GM04504 (cell line): ENCODE results near the gene GSTP1.
"Not testable (repeated sequence)": the region's sequence is repeated elsewhere in the genome, so short reads cannot be mapped to it uniquely, and the experiment has no call there.

Experiments
- DNase-seq: peaks from one replicate; pipeline ENCODE4 v3.0.0-alpha.2; 2012; ENCODE audit warnings: low read depth

The GSTP1 gene

GRCh38 chr11:67614730-67615714 lies 31.4 kb downstream of the GSTP1 start:
- no peak for DNase-seq

- no peak for DNase-seq
These were observed 32.3 kb downstream of the GSTP1 start for GRCh38 chr11:67615728-67616430.

GRCh38 chr11:67616431-67617242 lies 33.0 kb downstream of the GSTP1 start:
- DNase-seq, result no peak

DNA sequence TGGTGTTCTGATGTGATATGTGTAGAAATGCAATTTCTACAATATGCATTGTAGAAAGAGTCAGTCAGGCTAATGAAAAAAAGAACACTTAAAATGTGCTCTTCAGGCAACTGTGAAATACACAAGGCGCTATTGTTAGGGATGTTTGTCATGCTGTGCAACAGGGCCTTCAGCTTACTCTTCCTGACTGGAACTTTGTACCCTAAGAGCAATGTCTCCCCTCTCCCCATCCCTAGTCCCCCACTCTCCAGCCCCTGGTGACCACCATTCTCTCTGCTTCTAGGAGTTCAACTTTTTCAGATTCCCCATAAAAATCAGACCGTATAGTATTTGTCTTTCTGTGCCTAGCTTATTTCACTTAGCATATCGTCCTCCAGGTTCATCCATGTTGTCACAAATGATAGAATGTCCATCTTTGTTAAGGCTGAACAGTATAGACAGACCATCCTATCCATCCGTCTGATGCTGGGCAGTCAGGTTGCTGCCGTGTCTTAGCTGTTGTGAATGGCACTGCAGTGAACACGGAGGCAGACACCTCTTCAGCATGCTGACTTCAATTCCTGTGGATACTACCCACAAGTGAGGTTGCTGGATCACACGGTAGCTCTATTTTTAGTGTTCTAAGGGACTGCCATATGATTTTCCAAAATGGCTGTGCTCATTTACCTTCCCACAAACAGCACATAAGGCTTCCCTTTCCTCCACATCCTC lies 33.8 kb downstream of the GSTP1 start:
- no peak for DNase-seq

DNA sequence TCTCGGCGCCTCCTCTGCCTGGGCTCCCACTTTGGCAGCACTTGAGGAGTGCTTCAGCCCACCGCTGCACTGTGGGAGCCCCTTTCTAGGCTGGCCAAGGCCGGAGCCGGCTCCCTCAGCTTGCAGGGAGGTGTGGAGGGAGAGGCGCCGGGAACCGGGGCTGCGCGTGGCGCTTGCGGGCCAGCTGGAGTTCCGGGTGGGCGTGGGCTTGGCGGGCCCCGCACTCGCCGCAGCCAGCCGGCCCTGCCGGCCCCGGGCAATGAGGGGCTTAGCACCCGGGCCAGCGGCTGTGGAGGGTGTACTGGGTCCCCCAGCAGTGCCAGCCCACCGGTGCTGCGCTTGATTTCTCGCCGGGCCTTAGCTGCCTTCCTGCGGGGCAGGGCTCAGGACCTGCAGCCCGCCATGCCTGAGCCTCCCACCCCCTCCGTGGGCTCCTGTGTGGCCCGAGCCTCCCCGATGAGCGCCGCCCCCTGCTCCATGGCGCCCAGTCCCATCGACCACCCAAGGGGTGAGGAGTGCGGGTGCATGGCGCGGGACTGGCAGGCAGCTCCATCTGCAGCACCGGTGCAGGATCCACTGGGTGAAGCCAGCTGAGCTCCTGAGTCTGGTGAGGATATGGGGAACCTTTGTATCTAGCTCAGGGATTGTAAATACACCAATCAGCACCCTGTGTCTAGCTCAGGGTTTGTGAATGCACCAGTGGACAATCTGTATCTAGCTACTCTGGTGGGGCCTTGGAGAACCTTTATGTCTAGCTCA lies 35.5 kb downstream of the GSTP1 start:
- DNase-seq, result not testable (repeated sequence)

GRCh38 chr11:67619683-67620618 lies 36.3 kb downstream of the GSTP1 start:
- DNase-seq, result not testable (repeated sequence)

DNA sequence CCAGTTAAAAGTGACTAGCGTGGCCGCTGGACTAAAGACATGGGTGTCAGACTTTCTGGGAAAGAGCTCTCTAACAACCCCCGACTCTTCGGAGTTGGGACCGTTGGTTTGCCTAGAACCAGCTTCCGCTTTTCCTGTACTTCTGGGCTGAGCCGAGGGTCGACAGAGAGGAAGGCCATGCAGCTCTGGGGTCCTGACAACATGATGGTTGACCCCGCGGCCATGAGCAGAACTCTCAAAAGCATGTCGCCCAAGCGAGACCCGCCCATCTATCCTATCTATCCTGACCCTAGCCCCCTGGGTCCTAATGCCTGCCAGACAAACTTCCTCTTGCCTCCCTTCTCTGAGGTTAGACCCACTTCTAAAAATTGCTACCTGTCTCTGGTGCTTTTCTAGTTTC lies 37.0 kb downstream of the GSTP1 start:
- DNase-seq, result not testable (repeated sequence)

DNA sequence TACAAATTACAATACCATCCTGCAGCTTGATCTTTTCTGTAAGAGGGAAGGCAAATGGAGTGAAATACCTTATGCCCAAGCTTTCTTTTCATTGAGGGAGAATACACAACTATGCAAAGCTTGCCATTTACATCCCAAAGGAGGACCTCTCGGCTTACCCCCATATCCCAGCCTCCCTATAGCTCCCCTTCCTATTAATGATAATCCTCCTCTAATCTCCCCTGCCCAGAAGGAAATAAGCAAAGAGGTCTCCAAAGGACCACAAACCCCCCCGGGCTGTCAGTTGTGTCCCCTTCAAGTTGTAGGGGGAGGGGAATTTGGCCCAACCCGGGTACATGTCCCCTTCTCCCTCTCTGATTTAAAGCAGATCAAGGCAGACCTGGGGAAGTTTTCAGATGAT lies 38.3 kb downstream of the GSTP1 start:
- not testable (repeated sequence) for DNase-seq

DNA sequence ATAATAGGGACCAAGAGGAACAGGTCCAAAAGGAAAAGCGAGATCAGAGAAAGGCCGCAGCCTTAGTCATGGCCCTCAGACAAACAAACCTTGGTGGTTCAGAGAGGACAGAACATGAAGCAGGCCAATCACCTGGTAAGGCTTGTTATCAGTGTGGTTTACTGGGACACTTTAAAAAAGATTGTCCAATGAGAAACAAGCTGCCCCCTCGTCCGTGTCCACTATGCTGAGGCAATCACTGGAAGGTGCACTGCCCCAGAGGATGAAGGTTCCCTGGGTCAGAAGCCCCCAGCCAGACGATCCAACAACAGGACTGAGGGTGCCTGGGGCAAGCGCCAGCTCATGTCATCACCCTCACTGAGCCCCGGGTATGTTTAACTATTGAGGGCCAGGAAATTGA lies 39.3 kb downstream of the GSTP1 start:
- not testable (repeated sequence) for DNase-seq

- not testable (repeated sequence) for DNase-seq
These were observed 40.2 kb downstream of the GSTP1 start for GRCh38 chr11:67623795-67624194.

DNA sequence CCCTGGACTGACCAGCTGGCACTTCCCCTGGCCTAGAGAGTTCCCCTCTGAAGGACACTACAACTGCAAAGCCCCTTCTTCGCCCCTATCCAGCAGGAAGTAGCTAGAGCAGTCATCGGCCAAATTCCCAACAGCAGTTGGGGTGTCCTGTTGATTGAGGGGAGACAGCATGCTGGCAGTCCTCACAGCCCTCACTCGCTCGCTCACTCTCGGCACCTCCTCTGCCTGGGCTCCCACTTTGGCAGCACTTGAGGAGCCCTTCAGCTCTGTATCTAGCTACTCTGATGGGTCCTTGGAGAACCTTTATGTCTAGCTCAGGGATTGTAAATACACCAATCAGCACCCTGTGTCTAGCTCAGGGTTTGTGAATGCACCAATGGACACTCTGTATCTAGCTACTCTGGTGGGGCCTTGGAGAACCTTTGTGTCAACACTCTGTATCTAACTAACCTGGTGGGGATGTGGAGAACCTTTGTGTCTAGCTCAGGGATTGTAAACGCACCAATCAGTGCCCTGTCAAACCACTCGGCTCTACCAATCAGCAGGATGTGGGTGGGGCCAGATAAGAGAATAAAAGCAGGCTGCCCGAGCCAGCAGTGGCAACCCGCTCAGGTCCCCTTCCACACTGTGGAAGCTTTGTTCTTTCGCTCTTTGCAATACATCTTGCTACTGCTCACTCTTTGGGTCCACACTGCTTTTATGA lies 42.7 kb downstream of the GSTP1 start:
- not testable (repeated sequence) for DNase-seq

- no peak for DNase-seq
These were observed 43.4 kb downstream of the GSTP1 start for GRCh38 chr11:67626970-67627369.

DNA sequence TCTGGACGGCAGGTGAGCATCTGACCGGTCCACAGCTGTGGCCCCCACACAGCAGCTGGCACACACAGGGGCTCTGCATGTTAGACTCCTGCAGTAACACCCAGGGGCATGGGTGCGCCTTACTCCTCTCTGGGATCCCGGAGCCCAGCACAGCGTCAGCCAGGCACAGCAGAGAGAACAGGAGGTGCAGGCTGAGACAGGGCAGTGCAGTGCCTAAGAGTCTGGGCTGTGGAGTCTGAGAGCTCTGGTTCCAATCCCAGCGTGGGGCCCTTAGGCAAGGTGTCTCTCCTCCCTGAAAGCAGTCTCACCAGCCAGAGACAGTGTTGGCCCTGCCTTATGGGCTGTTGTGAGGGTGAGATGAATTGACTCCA lies 43.8 kb downstream of the GSTP1 start:
- DNase-seq, result no peak

- no peak for DNase-seq
These were observed 44.4 kb downstream of the GSTP1 start for GRCh38 chr11:67627812-67628624.

DNA sequence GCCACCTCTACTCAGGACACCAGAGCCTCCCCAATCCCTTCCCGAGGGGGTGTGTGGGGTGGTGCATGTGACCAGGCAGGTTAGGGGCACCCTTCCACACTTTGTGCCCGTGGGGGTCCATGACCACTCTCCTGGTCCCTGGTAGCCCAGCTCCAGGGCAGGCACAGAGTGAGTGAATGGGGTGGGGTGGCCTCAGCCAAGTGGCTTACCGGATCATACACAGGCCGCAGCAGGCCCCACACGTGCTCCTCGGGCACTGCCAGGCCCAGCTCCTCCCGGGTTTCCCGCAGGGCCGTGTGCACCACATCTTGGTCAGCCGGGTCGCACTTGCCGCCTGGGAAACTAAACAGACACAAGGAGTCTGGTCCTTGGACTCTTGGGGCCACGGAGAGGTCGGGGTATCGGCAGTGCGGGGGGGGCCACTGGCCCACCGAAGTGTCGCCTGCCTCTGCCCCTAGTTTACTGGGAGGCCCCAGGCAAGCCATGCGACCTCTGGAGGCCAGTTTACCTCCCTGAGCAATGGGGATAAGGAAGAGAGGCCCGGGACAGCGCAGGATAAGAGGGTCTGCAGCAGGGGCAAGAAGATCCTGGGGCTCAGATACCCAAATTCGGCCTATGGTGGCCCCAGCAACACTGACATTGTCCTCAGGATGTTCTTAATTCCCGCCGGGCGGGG lies 45.2 kb downstream of the GSTP1 start:
- no peak for DNase-seq

GRCh38 chr11:67629386-67630227 lies 46.0 kb downstream of the GSTP1 start, which contains the start of gene NUDT8:
Gene NUDT8 (minus strand): TSS chr11:67629937. CDS start chr11:67629911, 26 bp downstream.
- peak; percentile 46 for DNase-seq
